GM12875 (cell line): ENCODE measurements around the gene CBFB.

Experiments used
- H3K4me3 ChIP-seq: one replicate; pipeline ENCODE4 v1.5.1; 2011; ENCODE audit warnings: low read depth, low read length, control low read depth
- CTCF ChIP-seq: IDR thresholded peaks from 2 replicates; pipeline ENCODE4 v1.5.1; 2011; ENCODE audit warnings: low read depth, mild to moderate bottlenecking, control low read depth, inconsistent platforms, low read length, moderate library complexity, borderline replicate concordance; ENCODE audit not compliant: insufficient read depth

Gene CBFB

GRCh38 chr16:67024384-67025209 lies 4.4 kb upstream of the CBFB start:
- H3K4me3 ChIP-seq, result no peak overlapping the region
- no peak for TF ChIP-seq CTCF

- TF ChIP-seq CTCF, result no peak
- H3K4me3 ChIP-seq, result no peak overlapping the region
These were observed 3.8 kb upstream of the CBFB start for GRCh38 chr16:67025210-67025550.

GRCh38 chr16:67026570-67026969 lies 2.4 kb upstream of the CBFB start:
- no peak for TF ChIP-seq CTCF
- no peak overlapping the region for H3K4me3 ChIP-seq

- no peak for TF ChIP-seq CTCF
- H3K4me3 ChIP-seq, result no peak overlapping the region
These were observed 1.9 kb upstream of the CBFB start for GRCh38 chr16:67027046-67027445.

- TF ChIP-seq CTCF, result no peak
These were observed 718 bp upstream of the CBFB start for GRCh38 chr16:67028167-67028695.

GRCh38 chr16:67029254-67030096 lies 526 bp downstream of the CBFB start:
- peak overlapping the region; percentile 74 for H3K4me3 ChIP-seq
- TF ChIP-seq CTCF, result no peak

More at GRCh38 chr16:67028167-67028695, 718 bp upstream of the CBFB start:
- H3K4me3 ChIP-seq, result peak overlapping the region; percentile 62
